ENCODE measurements around the gene EIF3D. TPM values are rescaled to one million over a fixed set of nuclear protein-coding genes. Genes with fewer than 3 reads are reported as not detected.

EIF3D gene
- total and polyA plus RNA-seq, 2 of the 8 experiments (the other 6 are each of a cell fraction or from before 2014, with no cell fraction given): 195 to 408 TPM

GRCh38 chr22:36463783-36464184, 65.2 kb downstream of the EIF3D start (continued):
- TF ChIP-seq GABPA (IDR thresholded peaks at IDR 0.05; ENCODE audit: borderline replicate concordance, insufficient read depth, low read length): no peak
- TF ChIP-seq SP2 (IDR thresholded peaks at IDR 0.05; ENCODE audit: low read length): no peak
- no peak for TF ChIP-seq RFX5 (IDR thresholded peaks at IDR 0.05; ENCODE audit: borderline replicate concordance, low read depth, low read length)
- TF ChIP-seq KDM5A (IDR thresholded peaks at IDR 0.05; ENCODE audit: low read length): no peak
- no peak for TF ChIP-seq KDM1A (IDR thresholded peaks at IDR 0.05; ENCODE audit: borderline replicate concordance, low read length)
- TF ChIP-seq TAF1 (IDR thresholded peaks at IDR 0.05; ENCODE audit: low read depth, low read length): no peak
